Astrocyte (in vitro differentiated cells and primary cell): ENCODE results near the gene HOXA2.

Source experiments
- EZH2 ChIP-seq: IDR thresholded peaks from 2 replicates; pipeline ENCODE4 v1.6.1; 2012; ENCODE audit warnings: mild to moderate bottlenecking, low read length, inconsistent platforms; ENCODE audit not compliant: insufficient read depth
- TF ChIP-seq, protein P1 (sequence below): IDR thresholded peaks from 2 replicates; pipeline ENCODE4 v1.5.1; 2011; ENCODE audit warnings: low read depth, mild to moderate bottlenecking, inconsistent platforms, low read length, moderate library complexity; ENCODE audit not compliant: insufficient read depth

DNA sequence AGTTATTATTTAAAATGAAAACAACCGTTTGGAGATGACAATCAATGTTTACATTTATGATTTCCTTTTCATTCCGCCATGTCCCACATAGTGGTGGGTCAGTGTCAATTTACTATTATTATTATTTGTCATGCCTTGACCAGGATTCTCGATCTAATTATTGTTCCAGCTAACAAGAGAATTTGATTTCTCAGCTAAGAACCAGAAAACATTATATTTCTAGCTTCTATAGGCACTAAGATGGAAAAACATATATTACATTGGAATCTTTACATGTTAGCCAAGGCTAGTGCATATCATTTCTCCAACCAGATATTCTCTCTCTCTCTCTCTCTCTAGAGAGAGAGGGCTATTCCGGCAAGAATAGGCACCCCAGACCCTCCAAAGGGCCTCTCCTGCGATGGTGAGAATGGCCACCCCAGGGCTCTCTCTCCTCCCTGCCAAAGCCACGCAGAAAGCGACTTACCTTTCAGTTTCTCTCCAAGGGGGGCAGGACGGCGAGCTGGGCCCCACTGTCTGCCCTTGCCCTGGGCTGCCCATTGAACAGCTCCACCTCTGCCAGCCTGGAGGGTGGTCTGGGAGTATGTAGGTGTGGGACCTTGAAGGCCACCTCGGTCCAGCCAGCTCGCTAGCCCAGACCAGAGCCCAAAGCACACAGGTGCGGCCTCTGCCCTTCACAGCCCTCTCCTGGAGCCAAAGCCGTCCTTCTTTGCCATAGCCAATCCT lies 47.5 kb upstream of the HOXA2 start:
- TF ChIP-seq, protein P1, sequence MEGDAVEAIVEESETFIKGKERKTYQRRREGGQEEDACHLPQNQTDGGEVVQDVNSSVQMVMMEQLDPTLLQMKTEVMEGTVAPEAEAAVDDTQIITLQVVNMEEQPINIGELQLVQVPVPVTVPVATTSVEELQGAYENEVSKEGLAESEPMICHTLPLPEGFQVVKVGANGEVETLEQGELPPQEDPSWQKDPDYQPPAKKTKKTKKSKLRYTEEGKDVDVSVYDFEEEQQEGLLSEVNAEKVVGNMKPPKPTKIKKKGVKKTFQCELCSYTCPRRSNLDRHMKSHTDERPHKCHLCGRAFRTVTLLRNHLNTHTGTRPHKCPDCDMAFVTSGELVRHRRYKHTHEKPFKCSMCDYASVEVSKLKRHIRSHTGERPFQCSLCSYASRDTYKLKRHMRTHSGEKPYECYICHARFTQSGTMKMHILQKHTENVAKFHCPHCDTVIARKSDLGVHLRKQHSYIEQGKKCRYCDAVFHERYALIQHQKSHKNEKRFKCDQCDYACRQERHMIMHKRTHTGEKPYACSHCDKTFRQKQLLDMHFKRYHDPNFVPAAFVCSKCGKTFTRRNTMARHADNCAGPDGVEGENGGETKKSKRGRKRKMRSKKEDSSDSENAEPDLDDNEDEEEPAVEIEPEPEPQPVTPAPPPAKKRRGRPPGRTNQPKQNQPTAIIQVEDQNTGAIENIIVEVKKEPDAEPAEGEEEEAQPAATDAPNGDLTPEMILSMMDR = no peak
- no peak for TF ChIP-seq EZH2
